Measurements from ENCODE around the gene USP7.
"Not testable (repeated sequence)": the region's sequence is repeated elsewhere in the genome, so short reads cannot be mapped to it uniquely, and the experiment has no call there.

USP7 gene

DNA sequence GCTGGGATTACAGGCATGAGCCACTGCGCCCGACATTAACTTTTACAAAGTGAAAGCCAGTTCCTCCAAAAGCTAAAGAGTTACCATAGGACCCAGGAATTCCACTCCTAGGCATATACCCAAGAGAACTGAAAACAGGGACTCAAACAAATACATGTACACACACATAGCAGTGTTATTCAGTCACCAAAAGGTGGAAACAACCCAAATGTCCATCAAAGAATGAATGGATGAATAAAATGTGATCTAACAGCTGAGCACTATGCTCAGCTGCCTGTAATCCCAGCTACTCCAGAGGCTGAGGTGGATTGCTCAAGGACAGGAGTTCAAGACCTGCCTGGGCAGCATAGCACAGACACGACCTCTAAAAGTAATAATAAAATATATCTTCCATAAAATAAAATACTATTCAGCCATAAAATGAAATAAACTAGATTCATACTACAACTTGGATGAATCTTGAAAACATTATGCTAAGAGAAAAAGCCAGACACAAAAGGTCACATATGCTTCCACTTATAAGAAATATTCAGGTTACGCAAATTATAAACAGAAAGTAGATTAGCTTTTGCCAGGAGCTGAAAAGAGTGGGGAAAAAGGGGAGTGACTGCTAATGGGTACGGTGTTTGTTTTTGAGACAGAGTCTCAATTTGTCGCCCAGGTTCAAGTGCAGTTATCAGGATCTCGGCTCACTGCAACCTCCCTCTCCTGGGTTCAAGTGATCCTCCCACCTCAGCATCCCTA is 9.3 kb upstream of the USP7 start:
- DNase-seq = no peak

DNA sequence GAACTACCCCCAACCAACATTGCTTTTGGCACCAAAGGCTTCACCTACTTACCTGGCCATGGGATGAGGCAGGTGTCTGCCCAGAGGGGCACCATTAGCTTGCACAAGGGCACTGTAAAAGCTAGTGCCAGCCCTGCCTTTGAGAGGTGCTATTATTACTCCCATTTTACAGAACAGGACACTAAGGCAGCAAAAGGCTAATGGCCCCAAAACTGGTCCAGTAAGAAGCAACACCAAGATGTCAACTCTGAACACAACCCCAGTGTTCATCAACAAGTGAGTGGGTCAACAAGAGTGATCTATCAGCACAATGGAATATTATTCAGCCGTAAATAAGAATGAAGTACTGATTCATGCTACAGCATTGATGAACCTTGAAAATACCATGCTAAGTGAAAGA is 7.7 kb upstream of the USP7 start:
- no peak for DNase-seq

DNA sequence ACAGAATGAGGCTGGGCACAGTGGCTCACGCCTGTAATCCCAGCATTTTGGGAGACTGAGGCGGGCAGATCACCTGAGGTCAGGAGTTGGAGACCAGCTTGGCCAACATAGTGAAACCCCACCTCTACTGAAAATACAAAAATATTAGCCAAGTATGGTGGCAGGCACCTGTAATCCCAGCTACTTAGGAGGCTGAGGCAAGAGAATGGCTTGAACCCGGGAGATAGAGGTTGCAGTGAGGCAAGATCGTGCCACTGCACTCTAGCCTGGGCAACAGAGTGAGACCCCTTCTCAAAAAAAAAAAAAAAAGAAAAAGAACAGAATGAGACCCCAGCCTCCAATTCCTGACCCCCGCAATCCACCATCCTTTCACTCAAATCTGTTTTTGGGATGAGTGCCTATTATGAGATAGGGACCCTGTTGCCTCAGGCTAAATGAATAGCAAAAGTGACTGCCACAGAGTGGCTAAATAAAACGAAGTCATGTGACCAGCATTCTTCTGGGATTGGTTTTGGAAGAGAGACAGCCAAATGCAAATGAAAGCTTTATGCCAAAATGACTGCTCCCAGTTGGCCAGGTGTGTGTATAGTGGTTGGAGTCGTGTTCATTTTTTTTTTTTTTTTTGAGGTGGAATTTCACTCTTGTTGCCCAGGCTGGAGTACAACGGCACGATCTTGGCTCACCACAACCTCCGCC is 5.6 kb upstream of the USP7 start:
- DNase-seq = not testable (repeated sequence)

DNA sequence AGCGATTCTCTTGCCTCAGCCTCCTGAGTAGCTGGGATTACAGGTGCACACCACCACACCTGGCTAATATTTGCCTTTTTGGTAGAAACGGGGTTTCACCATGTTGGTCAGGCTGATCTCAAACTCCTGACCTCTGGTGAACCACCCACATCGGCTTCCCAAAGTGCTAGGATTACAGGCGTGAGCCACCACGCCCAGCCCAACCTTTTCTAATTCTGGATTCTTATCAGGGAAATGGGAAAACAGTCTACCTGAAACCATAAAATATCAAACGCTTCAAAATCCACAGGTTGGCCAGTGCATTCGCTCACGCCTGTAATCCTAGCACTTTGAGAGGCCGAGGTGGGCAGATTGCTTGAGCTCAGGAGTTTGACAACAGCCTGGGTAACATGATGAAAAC is 4.3 kb upstream of the USP7 start:
- not testable (repeated sequence) for DNase-seq

DNA sequence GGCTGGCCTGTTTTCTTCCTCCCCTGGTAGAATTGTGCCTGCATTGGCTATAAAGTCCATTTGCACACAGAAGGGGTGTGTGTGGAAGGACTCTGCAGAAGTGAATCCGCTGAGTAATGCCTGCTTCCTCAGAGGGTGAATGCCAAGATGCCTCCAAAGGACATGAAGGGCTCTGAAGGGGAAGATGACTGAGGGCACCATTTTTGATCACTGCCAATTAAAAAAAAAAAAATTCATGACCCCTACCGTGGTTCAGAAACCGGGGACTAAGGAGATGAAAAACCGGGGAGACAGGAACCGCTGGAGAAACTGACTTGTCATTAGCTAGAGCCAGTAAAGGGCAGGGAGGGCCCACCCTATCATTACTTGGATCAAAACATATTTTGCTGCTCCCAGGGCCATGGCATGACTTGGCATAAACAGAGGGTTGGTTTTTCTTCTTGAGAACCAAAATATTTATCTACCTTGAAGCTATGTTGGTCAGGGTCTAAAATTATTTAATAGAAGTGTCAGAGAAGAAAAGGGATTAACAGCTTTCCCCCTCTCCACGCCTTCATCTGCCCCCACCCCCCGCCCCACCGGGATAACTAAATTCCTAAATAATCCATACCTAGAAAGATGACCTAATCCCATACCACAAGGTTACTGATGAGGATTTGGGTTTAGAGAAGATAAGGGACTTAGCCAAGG is 3.6 kb upstream of the USP7 start:
- DNase-seq = no peak

DNA sequence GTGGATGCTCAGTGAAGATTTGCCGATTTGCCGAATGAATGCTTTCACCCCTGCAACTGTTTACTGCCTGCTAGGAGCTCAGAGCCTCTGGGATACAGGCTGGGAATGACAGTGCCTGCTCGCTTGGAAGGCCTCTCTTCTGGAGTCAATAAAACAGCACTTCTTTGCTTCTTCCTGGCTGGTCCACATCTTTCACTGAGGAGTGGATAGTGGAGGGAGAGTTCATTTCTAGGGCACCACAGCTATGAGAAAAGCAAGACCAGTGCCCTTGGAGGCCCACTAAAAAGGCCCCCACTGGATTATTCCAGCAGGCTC is 3.1 kb upstream of the USP7 start:
- DNase-seq = no peak

DNA sequence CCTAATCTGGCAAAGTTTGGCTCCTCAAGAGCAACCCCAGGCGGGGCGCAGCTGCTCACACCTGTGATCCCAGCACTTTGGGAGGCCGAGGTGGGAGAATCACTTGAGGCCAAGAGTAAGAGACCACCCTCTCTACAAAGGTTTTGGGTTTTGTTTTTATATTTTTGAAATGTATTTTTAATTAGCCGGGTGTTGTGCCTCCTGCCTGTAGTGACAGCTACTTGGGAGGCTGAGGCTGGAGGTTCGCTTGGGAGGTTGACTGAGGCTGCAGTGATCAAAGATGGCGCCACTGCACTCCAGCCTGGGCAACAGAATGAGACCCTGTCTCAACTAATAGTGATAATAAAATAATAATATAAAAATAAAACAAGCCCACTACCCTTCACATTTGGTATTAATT is 756 bp upstream of the USP7 start:
- no peak for DNase-seq

DNA sequence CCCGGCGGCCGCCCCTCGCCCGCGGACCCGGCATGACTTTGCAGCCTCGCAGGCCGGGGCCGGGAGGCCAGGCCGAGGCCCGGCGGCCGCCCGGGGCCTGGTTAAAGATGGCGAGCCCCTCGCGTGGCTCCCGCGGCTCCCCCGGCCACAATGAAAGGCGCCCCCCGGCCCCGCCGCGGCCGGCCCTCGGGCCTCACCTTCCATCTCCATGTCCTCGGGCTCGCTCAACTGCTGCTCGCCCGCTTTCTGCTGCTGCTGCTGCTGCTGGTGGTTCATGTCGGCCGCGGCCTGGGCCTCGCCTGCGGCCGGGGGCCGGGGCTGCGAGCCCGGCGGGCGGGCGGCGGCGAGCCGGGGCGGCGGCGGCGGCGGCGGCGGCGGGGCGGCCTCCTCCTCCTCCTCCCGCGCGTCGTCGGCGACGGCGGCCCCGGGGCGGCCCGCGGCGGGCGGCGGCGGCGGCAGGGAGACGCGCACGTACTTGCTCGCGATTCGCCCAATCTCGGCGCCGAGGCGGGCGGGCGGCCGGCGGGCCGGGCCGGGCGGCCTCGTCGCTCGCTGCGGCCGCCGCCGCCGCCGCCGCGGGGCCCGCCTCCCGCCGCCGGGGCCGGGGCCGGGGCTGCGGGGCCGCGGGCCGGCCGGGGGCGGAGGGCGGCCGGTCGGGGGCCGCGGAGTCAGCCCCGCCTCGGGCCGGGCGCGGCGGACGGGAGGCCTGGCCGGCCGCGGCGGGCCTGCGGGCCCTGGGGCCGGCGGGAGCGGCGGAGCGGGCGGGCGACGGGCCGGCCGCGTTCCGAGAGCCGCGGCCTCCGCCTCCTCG is 491 bp downstream of the USP7 start:
- DNase-seq = peak; percentile 18

DNA sequence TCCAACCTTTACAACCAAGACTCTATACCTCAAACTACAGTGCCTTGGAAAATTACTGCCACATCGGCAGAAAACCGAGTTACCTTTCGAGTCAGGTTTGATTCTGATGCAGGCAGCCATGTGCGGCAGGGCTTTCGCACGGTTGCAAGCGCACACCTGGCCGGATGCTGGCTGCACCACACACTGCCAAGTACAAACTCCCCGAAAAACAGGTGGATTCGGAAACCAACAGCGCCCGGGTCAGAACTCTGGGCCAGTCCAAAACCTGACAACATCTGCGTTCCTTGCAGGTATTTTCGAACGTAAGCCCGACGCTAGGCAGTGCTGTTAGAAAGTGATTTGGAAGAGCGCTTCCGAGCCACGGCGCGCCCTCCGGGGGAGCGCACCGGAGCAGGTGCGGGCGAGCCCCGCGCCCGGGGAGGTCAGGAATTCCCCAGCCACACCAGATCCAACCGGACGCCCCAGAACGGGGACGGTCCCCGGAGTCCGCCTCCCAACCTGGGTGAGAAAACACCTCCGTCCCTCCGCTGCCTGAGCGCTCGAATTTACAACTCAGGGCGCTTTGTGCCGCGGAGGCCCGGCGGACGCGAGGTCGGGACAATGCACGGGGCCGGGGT is 1.2 kb downstream of the USP7 start:
- DNase-seq = peak; percentile 53

DNA sequence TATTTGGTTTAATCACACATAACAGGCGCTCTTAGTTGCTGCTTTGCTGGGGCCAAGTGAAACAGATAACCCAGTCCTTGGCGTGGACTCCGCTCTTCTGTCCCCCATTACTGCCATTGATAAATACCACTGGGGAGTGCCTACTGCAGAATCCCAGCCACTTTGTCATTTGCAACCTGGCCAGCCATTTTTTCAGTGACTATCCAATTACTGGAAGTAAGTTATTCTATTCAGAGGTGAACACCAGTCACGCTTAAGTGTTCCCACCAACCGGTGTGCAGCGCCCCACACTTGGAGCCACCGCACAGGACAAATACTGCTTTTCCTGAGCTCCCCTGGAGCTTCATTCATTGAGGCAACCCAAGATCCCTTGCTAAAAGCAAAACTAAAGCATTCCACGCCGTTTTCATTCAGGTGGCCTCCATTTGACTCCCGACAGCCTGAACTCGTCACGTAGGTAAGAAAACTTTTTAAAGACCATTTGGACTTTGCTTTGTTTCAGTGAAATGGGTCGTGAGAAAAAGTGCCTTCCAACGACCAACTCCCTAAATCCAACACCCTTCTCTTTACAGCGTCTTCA is 1.8 kb downstream of the USP7 start:
- DNase-seq = no peak

DNA sequence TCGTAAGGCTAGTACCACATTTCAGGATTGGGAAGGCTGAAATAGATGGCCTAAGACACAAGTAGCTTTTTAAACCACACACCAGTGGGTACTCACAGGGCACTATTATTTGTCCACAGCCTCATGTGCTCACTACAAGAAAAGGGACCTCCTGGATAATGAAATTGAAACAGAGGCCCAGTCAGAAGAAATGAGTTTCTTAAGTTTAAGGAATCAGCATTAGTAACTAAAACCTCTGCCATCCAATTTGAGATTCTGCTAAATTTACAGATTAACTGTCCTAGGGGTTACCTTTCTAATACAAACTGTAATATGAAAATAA is 3.0 kb downstream of the USP7 start:
- DNase-seq = no peak

DNA sequence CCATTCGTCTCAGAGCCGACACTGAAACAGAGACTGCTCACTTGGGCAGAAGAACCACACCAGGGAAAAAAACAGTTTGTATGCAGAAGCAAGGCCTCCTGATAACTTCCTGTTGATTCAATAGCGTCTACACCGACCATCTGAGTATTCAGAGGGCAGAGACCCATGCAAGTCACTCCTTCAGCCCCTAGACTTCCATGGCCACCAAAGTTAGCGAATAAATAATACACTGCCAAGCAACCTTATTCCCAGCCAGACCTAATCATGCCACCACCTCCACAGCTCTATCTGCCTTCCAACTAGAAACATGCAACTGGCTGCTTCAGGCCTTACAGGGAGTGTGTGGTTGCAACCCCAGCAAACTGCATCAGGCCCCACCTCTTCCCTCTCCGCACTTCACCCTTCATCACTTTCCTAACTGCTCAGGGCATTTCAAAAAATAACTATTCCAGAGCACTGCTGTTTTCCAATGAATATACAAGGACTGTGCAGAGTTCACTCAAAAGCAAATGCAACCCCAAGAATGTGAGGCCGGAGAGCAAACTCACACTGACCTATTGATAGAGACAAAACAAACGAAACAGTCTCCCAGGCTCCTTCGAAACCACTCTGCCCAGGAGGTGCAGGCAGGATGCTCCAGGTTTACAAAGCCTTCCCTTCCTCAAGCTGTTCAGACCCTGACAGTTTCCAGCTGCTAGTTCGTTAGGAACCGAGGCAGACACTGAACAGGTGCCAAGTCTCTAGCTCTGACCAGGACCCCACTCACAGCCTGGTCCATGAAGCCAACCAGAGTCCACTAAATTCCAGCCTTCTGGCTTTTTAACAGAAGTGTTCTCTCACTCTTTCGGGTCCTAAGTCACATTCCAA is 3.6 kb downstream of the USP7 start:
- no peak for DNase-seq

DNA sequence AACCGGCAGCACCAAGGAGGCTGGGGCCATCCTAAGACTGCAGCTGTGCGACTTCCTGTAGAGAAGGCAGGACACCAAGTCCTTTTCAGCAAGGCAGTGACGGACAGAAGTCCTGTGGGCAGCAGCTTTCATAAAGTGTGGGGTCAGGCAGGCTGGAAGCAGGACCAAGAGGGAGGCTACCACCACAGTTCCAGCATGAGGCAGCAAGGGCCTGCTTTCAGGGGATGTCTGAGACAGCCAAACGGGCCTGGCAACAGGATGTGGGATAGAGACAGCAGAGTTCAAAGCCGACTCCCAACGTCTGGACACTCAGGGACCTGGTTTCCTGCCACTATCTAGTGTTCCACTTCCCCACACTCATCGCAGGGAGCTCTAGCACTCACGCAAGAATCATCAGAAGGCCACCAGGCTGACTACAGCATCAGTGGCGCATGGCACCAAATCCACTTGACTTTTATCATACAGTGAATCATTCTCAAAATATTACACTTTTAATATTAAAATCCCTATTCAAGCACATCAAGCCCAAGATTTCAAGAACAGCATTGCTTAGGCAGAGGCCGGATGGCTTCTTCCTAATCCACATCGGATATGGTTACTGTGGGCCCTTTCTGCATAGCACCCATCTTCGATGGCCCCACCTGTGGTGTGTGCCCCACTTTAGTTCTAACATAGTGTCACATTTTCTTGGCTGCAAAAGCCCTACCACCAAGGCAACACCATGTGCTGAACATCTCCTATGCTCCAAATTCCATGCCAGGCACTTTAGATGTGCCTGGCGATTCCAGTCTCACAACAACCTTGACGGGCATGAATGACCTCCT is 5.2 kb downstream of the USP7 start:
- DNase-seq = no peak

DNA sequence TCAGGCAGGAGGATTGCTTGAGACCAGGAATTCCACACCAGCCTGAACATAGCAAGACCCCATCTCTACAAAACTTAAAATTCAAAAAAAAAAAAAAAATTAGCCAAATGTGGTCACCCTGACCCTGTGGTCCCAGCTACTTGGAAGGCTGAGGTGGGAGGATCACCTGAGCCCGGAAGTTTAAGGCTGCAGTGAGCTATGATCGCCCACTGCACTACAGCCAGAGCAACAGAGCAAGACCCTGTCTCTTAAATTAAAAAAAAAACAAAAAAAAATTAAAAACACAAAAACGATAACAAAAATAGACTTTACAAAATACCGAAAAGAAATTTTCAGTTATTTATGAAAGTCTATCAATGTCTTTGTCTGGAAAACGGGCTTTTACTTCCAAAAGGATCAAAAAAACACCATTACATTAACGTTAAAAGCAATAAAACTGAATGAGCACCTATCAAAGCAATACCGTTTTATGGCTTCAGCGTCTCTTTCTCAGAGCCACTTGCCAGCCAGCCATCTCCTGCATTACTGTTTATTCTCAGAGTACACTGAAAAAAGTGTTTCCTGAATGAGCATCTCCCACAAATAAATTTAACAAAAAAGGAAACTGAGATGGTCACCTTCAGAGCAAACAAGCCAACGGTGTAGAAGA is 6.1 kb downstream of the USP7 start:
- DNase-seq = no peak

DNA sequence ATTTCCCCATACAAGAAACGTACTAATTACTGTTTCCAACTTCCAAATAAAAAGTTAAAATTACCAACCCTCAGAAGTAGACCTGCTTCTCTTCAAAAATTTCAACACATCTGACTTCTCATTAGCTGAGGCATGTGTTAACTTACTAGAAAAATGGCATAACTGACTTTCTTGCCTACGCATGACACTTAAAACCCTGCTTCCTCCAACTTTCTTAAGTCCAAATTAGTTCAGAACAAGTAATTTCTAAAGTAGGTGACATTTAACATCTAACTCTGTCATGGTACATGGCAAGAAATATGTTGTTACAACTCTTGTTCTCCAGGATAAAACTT is 6.7 kb downstream of the USP7 start:
- no peak for DNase-seq

DNA sequence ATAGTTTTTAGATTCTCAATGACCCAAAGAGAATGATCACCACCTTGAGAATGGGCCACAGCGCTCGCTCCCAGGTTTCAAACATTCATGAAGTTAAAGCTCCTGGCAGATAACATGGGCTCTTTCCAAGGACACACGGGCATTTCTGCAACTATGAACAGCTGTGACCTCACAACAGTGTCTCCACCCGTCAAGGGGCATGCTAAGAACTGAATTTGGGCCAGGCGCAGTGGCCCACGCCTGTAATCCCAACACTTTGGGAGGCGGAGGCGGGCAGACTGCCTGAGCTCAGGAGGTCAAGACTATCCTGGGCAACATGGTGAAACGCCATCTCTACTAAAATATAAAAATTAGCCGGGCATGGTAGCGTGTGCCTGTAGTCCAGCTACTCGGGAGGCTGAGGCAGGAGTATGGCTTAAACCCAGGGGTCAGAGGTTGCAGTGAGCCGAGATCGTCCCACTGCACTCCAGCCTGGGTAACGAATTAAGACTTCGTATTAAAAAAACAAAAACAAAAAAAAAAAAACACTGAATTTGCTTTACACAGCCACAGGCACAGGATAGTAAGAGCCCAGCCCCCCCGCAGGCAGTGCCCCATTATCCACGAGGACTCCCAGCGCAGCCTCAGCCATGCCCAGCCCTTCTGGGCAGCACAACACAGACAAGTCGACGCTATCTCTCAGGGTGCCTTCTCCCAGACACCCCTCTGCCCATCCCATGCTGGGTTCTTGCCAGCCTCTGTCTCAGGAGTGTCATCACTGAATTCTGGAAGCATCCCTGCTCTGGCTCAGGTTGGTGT is 7.2 kb downstream of the USP7 start:
- no peak for DNase-seq

DNA sequence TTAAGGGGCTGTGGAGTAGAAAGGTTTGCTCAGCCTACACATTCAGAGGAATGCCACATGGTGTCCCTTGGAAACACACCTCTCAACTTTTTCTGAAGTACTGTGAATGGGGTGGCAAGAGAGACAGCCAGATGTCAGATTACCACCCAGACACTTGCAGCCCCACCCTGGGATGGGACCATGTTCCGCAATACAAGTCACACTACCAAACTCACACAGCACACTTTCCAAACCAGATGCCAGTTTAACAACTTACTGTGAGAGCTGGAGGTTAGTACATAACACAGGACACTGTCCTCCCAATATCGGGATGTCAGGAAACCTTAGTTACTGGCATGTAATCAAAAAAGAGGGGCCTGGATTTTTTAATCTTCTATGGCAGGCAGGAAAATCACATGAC is 7.9 kb downstream of the USP7 start:
- DNase-seq = no peak

DNA sequence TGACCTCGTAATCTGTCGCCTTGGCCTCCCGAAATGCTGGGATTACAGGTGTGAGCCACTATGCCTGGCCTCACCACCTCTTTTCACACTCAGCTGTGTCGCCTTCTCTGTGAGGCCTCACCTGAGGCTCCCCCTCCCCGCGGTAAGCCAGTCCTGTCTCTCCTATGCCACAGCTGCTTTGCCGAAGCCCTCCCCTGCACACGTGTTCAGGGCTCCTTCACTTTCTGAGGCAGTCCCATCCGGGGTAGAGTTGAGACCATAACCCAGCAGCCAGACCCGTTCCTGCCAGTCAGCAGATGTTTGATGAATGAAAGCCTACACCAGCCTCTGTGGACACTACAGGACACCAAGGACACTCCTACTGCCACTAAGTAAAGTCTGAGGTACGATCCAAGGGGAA is 10.6 kb downstream of the USP7 start:
- DNase-seq = no peak

DNA sequence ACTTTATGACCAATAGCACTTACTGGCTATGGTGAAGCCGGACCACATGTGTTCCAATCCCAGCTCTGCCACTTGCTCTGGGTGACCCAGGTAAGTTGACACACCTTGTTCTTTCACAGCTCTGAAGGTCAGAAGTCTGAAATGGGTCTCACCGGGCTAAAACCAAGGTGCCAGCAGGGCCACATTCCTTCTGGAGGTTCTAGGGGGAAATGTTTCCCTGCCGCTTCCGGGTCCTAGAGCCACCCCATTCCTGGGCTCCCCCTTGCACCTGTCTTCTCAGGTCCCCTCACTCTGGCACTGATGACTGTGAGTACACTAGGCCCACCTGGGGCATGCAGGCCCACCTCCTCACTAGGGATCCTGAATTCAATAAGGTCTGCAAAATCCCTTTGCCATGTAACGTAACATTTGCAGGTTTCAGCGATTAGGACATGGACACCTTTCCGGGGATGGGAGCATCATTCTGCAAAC is 11.4 kb downstream of the USP7 start:
- no peak for DNase-seq

All from T-helper 9 cell (primary cell).